GM13977 (cell line): ENCODE measurements around the gene MUC5AC.

Source experiments
- DNase-seq: peaks from one replicate; pipeline ENCODE4 v3.0.0; 2012; ENCODE audit warnings: low spot score
- in situ Hi-C: fragments of 300-500 bp; cut with MboI; formaldehyde crosslinking; loops from one replicate; pipeline ENCODE4 v1.12.0; 2022; ENCODE audit warnings: low sequenced_read_pairs, low pct_unique_long_range_greater_than_20kb, mixed read lengths, inconsistent platforms; ENCODE audit not compliant: unreplicated experiment
- TF ChIP-seq, protein P1 (sequence below): IDR thresholded peaks from 2 replicates; pipeline ENCODE4 v1.5.1; 2012; ENCODE audit warnings: mild to moderate bottlenecking, control low read depth; ENCODE audit not compliant: insufficient read depth; ENCODE audit errors: extremely low read depth, missing control alignments

MUC5AC gene

DNA sequence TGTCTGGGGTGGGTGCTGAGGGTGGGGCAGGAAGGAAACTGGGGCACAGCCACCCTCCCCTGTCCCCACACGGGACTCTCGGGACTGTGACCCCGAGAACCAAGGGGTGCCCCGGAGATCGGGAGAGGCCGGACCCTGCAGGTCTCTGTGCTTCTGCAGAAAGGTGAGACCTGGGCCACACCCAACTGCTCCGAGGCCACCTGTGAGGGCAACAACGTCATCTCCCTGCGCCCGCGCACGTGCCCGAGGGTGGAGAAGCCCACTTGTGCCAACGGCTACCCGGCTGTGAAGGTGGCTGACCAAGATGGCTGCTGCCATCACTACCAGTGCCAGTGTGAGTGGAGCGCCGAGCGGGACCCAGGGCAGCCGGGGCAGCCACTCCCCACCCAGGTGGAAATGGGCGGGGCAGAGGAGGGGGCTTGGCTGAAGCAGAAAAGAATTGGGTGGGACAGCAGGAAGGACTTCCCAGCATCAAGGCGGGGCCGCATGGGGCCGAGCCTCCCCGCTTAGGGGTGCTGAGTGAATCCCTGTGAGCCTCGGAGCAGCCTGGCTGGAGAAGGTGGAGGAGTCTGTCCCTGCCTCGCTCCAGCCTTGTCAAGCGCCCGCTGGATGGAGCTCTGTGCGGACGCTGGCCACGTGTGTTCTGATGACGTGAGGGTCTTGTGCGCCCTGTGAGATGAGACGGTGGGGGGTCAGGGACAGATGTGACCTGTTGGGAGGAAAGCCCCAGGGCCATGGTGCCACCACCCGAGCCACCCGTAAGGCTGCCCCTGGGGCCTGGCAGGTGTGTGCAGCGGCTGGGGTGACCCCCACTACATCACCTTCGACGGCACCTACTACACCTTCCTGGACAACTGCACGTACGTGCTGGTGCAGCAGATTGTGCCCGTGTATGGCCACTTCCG is 35.8 kb downstream of the MUC5AC start:
- TF ChIP-seq, protein P1, sequence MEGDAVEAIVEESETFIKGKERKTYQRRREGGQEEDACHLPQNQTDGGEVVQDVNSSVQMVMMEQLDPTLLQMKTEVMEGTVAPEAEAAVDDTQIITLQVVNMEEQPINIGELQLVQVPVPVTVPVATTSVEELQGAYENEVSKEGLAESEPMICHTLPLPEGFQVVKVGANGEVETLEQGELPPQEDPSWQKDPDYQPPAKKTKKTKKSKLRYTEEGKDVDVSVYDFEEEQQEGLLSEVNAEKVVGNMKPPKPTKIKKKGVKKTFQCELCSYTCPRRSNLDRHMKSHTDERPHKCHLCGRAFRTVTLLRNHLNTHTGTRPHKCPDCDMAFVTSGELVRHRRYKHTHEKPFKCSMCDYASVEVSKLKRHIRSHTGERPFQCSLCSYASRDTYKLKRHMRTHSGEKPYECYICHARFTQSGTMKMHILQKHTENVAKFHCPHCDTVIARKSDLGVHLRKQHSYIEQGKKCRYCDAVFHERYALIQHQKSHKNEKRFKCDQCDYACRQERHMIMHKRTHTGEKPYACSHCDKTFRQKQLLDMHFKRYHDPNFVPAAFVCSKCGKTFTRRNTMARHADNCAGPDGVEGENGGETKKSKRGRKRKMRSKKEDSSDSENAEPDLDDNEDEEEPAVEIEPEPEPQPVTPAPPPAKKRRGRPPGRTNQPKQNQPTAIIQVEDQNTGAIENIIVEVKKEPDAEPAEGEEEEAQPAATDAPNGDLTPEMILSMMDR, result no peak
- DNase-seq, result no peak
- in situ Hi-C loops, result no loop called here

GRCh38 chr11:1194231-1194976 is 36.7 kb downstream of the MUC5AC start:
- in situ Hi-C loops, result no loop called here
- no peak for DNase-seq
- TF ChIP-seq, protein P1, result no peak

DNA sequence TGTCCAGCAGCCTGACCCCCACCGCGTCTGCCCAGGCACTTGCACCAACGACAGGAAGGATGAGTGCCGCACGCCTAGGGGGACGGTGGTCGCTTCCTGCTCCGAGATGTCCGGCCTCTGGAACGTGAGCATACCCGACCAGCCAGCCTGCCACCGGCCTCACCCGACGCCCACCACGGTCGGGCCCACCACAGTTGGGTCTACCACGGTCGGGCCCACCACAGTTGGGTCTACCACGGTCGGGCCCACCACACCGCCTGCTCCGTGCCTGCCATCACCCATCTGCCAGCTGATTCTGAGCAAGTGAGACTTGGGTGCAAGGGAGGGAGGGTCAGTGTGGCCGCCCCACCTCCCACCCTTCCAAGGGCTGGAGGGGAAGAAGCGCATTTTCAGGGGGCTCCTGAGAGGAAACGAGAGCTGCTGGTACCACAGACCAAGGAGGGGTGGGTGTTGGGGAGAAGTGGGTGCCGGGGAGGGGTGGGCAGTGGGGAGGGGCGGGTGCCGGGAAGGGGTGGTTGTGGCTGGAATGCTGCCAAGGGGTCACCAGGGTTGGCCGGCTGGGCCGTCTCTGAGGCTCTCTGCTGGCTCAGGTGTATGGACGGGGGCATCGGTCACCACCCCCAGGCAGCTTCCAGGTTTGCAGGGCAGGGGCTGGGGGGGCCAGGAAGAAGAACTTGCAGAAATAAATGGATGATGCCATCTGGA is 37.4 kb downstream of the MUC5AC start:
- TF ChIP-seq, protein P1, result no peak
- no peak for DNase-seq
- in situ Hi-C loops, result no loop called here

GRCh38 chr11:1195682-1196515 is 38.1 kb downstream of the MUC5AC start:
- TF ChIP-seq, protein P1, result no peak
- in situ Hi-C loops, result no loop called here
- DNase-seq, result no peak

DNA sequence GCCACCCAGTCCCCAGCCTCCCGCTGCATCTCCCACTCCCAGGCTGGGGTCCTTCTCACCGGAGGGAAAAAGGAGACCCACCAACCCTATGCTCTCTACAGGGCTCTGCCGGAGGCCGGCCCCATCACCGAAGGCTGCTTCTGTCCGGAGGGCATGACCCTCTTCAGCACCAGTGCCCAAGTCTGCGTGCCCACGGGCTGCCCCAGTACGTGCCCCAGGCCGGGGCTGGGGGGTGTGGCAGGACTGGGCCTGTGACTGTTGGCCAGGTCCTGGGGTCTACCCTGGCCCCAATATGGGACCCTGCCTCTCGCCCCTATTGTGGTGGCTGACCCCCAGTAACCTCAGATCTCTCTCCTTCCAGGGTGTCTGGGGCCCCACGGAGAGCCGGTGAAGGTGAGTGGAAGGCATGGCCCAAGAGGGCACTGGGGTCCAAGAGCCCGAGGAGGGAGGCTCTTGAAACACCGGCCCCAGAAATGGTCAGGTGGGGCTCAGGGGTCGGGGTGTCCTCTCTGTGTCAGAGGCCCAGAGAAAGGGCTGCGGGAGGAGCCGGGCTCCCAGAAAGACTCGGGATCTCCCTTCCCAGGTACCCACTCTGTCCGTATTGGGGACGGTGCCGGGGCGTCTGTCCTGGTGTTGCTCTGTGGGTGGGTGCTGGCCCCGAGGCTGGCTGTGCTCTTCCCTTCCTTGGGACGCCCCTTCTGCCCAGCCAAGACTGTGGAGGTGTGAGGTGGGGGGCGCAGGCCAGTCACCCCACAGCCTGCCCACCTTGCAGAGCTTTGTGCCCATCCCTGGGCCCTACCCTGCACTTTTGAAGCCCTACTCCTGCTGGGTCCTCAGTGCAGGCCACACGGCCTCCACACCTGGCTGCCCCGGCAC is 39.0 kb downstream of the MUC5AC start:
- in situ Hi-C loops, result no loop called here
- TF ChIP-seq, protein P1, result no peak
- no peak for DNase-seq
